ENCODE measurements around the gene PPL. TPM values are rescaled to one million over a fixed set of nuclear protein-coding genes. Genes with fewer than 3 reads are reported as not detected.

The PPL gene
- total and polyA plus RNA-seq, 3 donors from 2014 or later, result 5.4 to 6.8 (median 6.1) TPM

GRCh38 chr16:4948903-4949766 lies 12.2 kb upstream of the PPL start:
- no peaks in the 10 kb centered on the region for H3K36me3 ChIP-seq (ENCODE audit: low read depth, missing control alignments)
- WGBS, 2 donors, result 81 to 82% methylated on average over 15 to 16 of the region's 16 CpGs
- intact Hi-C loops (cut with DNase I; ENCODE audit: low total_unique reads), result no loop called here
- no peaks in the 10 kb centered on the region for H3K9me3 ChIP-seq
- no peak for TF ChIP-seq POLR2A (IDR thresholded peaks at IDR 0.05)
- no peak for TF ChIP-seq CTCF (IDR thresholded peaks at IDR 0.05)
- H3K4me1 ChIP-seq, result peaks cover 10% of the 10 kb centered on the region
- no peak overlapping the region for H3K27ac ChIP-seq
- no peak overlapping the region for H3K4me3 ChIP-seq
- H3K27me3 ChIP-seq, result no peaks in the 10 kb centered on the region
- DNase-seq, result no peak

- Histone ChIP-seq H3K9me3 (no peaks in the 10 kb centered on the region), H3K4me1 (peaks cover 18% of the 10 kb centered on the region), H3K36me3 (ENCODE audit: low read depth, missing control alignments) (no peaks in the 10 kb centered on the region), H3K27me3 (no peaks in the 10 kb centered on the region), H3K4me3 (no peak overlapping the region), H3K27ac (peak overlapping the region in 1 of 2 donors; percentile 5)
- 54 to 61% methylated on average over 16 of the region's 16 CpGs for WGBS, 2 donors
- no peak for DNase-seq
- intact Hi-C loops (cut with DNase I; ENCODE audit: low total_unique reads), result no loop called here
- TF ChIP-seq CTCF (IDR thresholded peaks at IDR 0.05) (no peak), POLR2A (IDR thresholded peaks at IDR 0.05) (no peak)
These were observed 11.0 kb upstream of the PPL start for GRCh38 chr16:4947722-4948503.

- Histone ChIP-seq H3K4me1 (peaks cover 22% of the 10 kb centered on the region), H3K9me3 (no peaks in the 10 kb centered on the region), H3K4me3 (no peak overlapping the region), H3K27ac (no peak overlapping the region), H3K27me3 (no peaks in the 10 kb centered on the region), H3K36me3 (ENCODE audit: low read depth, missing control alignments) (no peaks in the 10 kb centered on the region)
- DNase-seq, result no peak
- TF ChIP-seq CTCF (IDR thresholded peaks at IDR 0.05) (no peak), POLR2A (IDR thresholded peaks at IDR 0.05) (no peak)
- intact Hi-C loops (cut with DNase I; ENCODE audit: low total_unique reads), result no loop called here
These were observed 10.0 kb upstream of the PPL start for GRCh38 chr16:4946917-4947316.

- Histone ChIP-seq H3K27ac (no peak overlapping the region), H3K27me3 (no peaks in the 10 kb centered on the region), H3K4me1 (peaks cover 22% of the 10 kb centered on the region), H3K9me3 (no peaks in the 10 kb centered on the region), H3K4me3 (no peak overlapping the region), H3K36me3 (ENCODE audit: low read depth, missing control alignments) (no peaks in the 10 kb centered on the region)
- intact Hi-C loops (cut with DNase I; ENCODE audit: low total_unique reads), result no loop called here
- TF ChIP-seq CTCF (IDR thresholded peaks at IDR 0.05), result no peak
- TF ChIP-seq POLR2A (IDR thresholded peaks at IDR 0.05), result no peak
- WGBS, 2 donors, result 81% methylated on average over 9 to 11 of the region's 11 CpGs
- no peak for DNase-seq
These were observed 8.9 kb upstream of the PPL start for GRCh38 chr16:4945560-4946502.

Measured in testis (tissue), 3 donors.